A549 (cell line): Measurements from ENCODE around the gene FMNL2. TPM values are rescaled to one million over a fixed set of nuclear protein-coding genes. Genes with fewer than 3 reads are reported as not detected.
A peak's percentile ranks its signal among the peaks of the same experiment; 100 is the strongest.

Experiments used
- ATAC-seq, 2 experiments: fragments of 200-7000 bp in 1 of 2; fragments of >200 bp in 1 of 2; cut with Nextera tagmentation in 1 of 2; cut with Tn5 transposase in 1 of 2; 3 replicates each; pipeline versions ENCODE4 v1.8.0 to v1.9.1; 2018 to 2020; ENCODE audit warnings: mild to moderate bottlenecking in 1 of 2, moderate library complexity in 1 of 2
- CTCF ChIA-PET: fragments of 300-600 bp; sonication (Branson Sonifier 250); formaldehyde crosslinking; extraction: SDS; loops from one replicate; lab custom pipeline; 2021; ENCODE audit warnings: antibody characterized with exemption, inconsistent platforms; lab: Yijun Ruan, JAX
- POLR2A ChIA-PET: fragments of 350-600 bp; formaldehyde crosslinking; extraction: SDS; loops from one replicate; lab custom pipeline; 2021; ENCODE audit warnings: antibody characterized with exemption, inconsistent platforms; lab: Yijun Ruan, JAX
- DNase-seq, 2 experiments: peaks; one replicate each; pipeline versions ENCODE4 v3.0.0 to v3.0.0-alpha.2; 2011 to 2016; ENCODE audit warnings: low read depth in 1 of 2, low spot score in 1 of 2
- FAIRE-seq: peaks from 2 replicates; lab custom pipeline; 2011; peaks lifted over from hg19 to GRCh38; lab: Jason Lieb, UNC
- H3K27ac ChIP-seq, 2 experiments: fragments of >200 bp; sonication (Bioruptor Twin); formaldehyde crosslinking; 3 replicates each; pipeline ENCODE4 v1.5.1; 2016 to 2017
- H3K4me1 ChIP-seq: fragments of >200 bp; sonication (Bioruptor Twin); formaldehyde crosslinking; 3 replicates; pipeline ENCODE4 v1.6.1; 2016
- H3K4me2 ChIP-seq: fragments of >200 bp; sonication (Bioruptor Twin); formaldehyde crosslinking; 3 replicates; pipeline ENCODE4 v1.6.1; 2016
- H3K4me3 ChIP-seq: fragments of >200 bp; sonication (Bioruptor Twin); formaldehyde crosslinking; 3 replicates; pipeline ENCODE4 v1.5.1; 2016
- H3K9me3 ChIP-seq: fragments of >200 bp; sonication (Bioruptor Twin); formaldehyde crosslinking; 3 replicates; pipeline ENCODE4 v1.6.1; 2016
- CBX8 ChIP-seq: fragments of 200-600 bp; sonication (generic); IDR thresholded peaks from 2 replicates; pipeline ENCODE4 v1.6.1; 2016
- CEBPB ChIP-seq, 2 experiments: fragments of >200 bp in 1 of 2; sonication (Bioruptor Twin) in 1 of 2; formaldehyde crosslinking in 1 of 2; IDR thresholded peaks; 2 replicates each; pipeline ENCODE4 v1.6.1; 2012 to 2016
- CHD4 ChIP-seq: fragments of 200-600 bp; sonication (generic); IDR thresholded peaks from 2 replicates; pipeline ENCODE4 v1.6.1; 2016; ENCODE audit warnings: antibody characterized with exemption, mild to moderate bottlenecking, borderline replicate concordance
- EP300 ChIP-seq, 2 experiments: fragments of >200 bp; sonication (Bioruptor Twin); formaldehyde crosslinking; IDR thresholded peaks; 2 replicates in 1 of 2; 3 replicates in 1 of 2; pipeline ENCODE4 v1.6.1; 2016 to 2017
- FOSL2 ChIP-seq, 2 experiments: fragments of 450-650 bp in 1 of 2; fragments of >200 bp in 1 of 2; sonication (Bioruptor Twin) in 1 of 2; formaldehyde crosslinking; IDR thresholded peaks; 2 replicates each; pipeline versions ENCODE4 v1.5.0 to v1.6.1; 2016 to 2020; ENCODE audit warnings: mild to moderate bottlenecking in 1 of 2, moderate library complexity in 1 of 2
- GATA3 ChIP-seq: IDR thresholded peaks from 2 replicates; pipeline ENCODE4 v1.6.1; 2012; ENCODE audit warnings: borderline replicate concordance
- HDAC2 ChIP-seq: fragments of 200-600 bp; sonication (generic); IDR thresholded peaks from 2 replicates; pipeline ENCODE4 v1.6.1; 2016
- HEYL ChIP-seq: fragments of 250-450 bp; sonication (Bioruptor Pico); IDR thresholded peaks from 2 replicates; pipeline ENCODE4 v1.8.0; 2021; ENCODE audit warnings: mild to moderate bottlenecking, moderate library complexity
- HOXA7 ChIP-seq: fragments of 250-450 bp; sonication (Bioruptor Pico); IDR thresholded peaks from 2 replicates; pipeline ENCODE4 v1.5.0; 2020; ENCODE audit warnings: mild to moderate bottlenecking, moderate library complexity
- HOXB13 ChIP-seq: fragments of 250-450 bp; sonication (Bioruptor Pico); IDR thresholded peaks from 2 replicates; pipeline ENCODE4 v1.5.0; 2020; ENCODE audit warnings: low read depth, mild to moderate bottlenecking, moderate library complexity
- KDM5A ChIP-seq: fragments of 200-600 bp; sonication (generic); IDR thresholded peaks from 2 replicates; pipeline ENCODE4 v1.6.1; 2016; ENCODE audit warnings: antibody characterized with exemption, mild to moderate bottlenecking
- MAFK ChIP-seq: fragments of 450-650 bp; IDR thresholded peaks from 2 replicates; pipeline ENCODE4 v1.6.1; 2014; ENCODE audit not compliant: partially characterized antibody
- MYC ChIP-seq: IDR thresholded peaks from 2 replicates; pipeline ENCODE4 v1.6.1; 2012; ENCODE audit warnings: mild to moderate bottlenecking, inconsistent platforms, low read length, improper control_type of control experiment, borderline replicate concordance
- NFE2L2 ChIP-seq: fragments of 150-350 bp; conservative IDR thresholded peaks from 2 replicates; pipeline ENCODE4 v1.6.1; 2014; ENCODE audit warnings: low read length
- PHF8 ChIP-seq: fragments of 200-600 bp; sonication (generic); IDR thresholded peaks from 2 replicates; pipeline ENCODE4 v1.6.1; 2016; ENCODE audit warnings: low read depth, mild to moderate bottlenecking, antibody characterized with exemption, moderate library complexity, borderline replicate concordance
- RCOR1 ChIP-seq: fragments of 150-350 bp; IDR thresholded peaks from 2 replicates; pipeline ENCODE4 v1.6.1; 2014; ENCODE audit warnings: antibody characterized with exemption, low read length, low read depth
- RNF2 ChIP-seq: fragments of 200-600 bp; sonication (generic); IDR thresholded peaks from 2 replicates; pipeline ENCODE4 v1.6.1; 2016; ENCODE audit warnings: low read depth, mild to moderate bottlenecking, antibody characterized with exemption, moderate library complexity, borderline replicate concordance
- ZFP36 ChIP-seq: fragments of 450-650 bp; IDR thresholded peaks from 2 replicates; pipeline ENCODE4 v1.6.1; 2014; ENCODE audit warnings: borderline replicate concordance; ENCODE audit not compliant: partially characterized antibody
- WGBS: methylation state at CpG from one replicate; pipeline ENCODE4 v1.1.6; 2017; ENCODE audit errors: missing lambda C conversion rate; 5-methylcytosine and 5-hydroxymethylcytosine counted together
- polyA plus RNA-seq, 4 experiments: library from polyadenylated mRNA; depleted of rRNA in 3 of 4; stranded (reverse); fragments of >200 nt; fragmentation: RNase III in 1 of 4; extraction: RNeasy Plus Mini Kit Qiagen cat#74134 plus additional on column Dnase treatment in 1 of 4; gene quantifications; 2 replicates in 3 of 4; 3 replicates in 1 of 4; pipeline ENCODE4 v1.2.3, GENCODE V29; 2011 to 2017
- TF ChIP-seq, protein P1 (sequence below): fragments of >200 bp; sonication (Bioruptor Twin); formaldehyde crosslinking; IDR thresholded peaks from 3 replicates; pipeline ENCODE4 v1.5.1; 2016
- TF ChIP-seq, protein P2 (sequence below): fragments of 250-450 bp; sonication (Bioruptor Pico); IDR thresholded peaks from 2 replicates; pipeline ENCODE4 v1.5.0; 2020; ENCODE audit warnings: low read depth, mild to moderate bottlenecking, moderate library complexity
- TF ChIP-seq, protein P3 (sequence below): fragments of 200-600 bp; sonication (generic); IDR thresholded peaks from 2 replicates; pipeline ENCODE4 v1.6.1; 2016; ENCODE audit warnings: antibody characterized with exemption, mild to moderate bottlenecking, moderate library complexity
- TF ChIP-seq, protein P4 (sequence below): fragments of >200 bp; sonication (Bioruptor Twin); formaldehyde crosslinking; IDR thresholded peaks from 2 replicates; pipeline ENCODE4 v1.6.1; 2016
- TF ChIP-seq, protein P5 (sequence below): fragments of 450-650 bp; IDR thresholded peaks from 2 replicates; pipeline ENCODE4 v1.6.1; 2014; ENCODE audit warnings: antibody characterized with exemption
- TF ChIP-seq, protein P6 (sequence below): IDR thresholded peaks from 2 replicates; pipeline ENCODE4 v1.6.1; 2012

The FMNL2 gene
- polyA plus RNA-seq, 2 of the 4 experiments (the other 2 are of a cell fraction) = 27.9 to 36.5 TPM

DNA sequence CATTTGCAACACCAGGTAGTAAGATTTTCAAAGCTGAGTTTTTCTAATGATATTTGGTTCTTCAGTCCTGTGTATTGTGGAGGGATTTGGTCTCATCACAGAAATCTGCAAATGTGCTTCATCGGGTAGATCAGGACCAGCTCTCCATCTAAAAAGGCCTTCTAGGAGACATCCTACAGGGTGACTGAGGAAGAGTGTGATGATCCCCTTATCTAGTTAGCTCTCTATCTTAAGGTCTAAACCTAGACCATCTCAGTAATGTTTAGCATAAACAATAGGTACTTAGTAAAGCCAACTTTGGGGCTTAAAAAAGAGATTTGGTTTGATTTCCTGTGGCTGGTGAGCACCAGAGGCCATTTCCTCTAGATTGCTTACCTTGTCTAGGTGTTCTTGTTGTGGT, 237.1 kb downstream of the FMNL2 start:
- Histone ChIP-seq H3K4me1 (peaks cover 27% of the 10 kb centered on the region), H3K4me2 (no peak overlapping the region), H3K27ac (peak overlapping the region in 1 of 2 experiments; percentile 46; a peak in 2 of 6 replicates), H3K4me3 (no peak overlapping the region), H3K9me3 (no peaks in the 10 kb centered on the region)
- DNase-seq (no peak), ATAC-seq (no peak), FAIRE-seq (no peak)
- TF ChIP-seq, protein P1, sequence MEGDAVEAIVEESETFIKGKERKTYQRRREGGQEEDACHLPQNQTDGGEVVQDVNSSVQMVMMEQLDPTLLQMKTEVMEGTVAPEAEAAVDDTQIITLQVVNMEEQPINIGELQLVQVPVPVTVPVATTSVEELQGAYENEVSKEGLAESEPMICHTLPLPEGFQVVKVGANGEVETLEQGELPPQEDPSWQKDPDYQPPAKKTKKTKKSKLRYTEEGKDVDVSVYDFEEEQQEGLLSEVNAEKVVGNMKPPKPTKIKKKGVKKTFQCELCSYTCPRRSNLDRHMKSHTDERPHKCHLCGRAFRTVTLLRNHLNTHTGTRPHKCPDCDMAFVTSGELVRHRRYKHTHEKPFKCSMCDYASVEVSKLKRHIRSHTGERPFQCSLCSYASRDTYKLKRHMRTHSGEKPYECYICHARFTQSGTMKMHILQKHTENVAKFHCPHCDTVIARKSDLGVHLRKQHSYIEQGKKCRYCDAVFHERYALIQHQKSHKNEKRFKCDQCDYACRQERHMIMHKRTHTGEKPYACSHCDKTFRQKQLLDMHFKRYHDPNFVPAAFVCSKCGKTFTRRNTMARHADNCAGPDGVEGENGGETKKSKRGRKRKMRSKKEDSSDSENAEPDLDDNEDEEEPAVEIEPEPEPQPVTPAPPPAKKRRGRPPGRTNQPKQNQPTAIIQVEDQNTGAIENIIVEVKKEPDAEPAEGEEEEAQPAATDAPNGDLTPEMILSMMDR = no peak
- TF ChIP-seq, protein P2, sequence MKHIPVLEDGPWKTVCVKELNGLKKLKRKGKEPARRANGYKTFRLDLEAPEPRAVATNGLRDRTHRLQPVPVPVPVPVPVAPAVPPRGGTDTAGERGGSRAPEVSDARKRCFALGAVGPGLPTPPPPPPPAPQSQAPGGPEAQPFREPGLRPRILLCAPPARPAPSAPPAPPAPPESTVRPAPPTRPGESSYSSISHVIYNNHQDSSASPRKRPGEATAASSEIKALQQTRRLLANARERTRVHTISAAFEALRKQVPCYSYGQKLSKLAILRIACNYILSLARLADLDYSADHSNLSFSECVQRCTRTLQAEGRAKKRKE (CRISPR knock-in tag) = no peak
- no peak for TF ChIP-seq HDAC2
- no peak for TF ChIP-seq PHF8
- no peak for TF ChIP-seq FOSL2 (IDR thresholded peaks at IDR 0.05)
- TF ChIP-seq FOSL2 (CRISPR knock-in tag; IDR thresholded peaks at IDR 0.05) = no peak
- no peak for TF ChIP-seq NFE2L2
- no peak for TF ChIP-seq GATA3
- TF ChIP-seq MYC = no peak
- TF ChIP-seq EP300 (IDR thresholded peaks at IDR 0.05) = no peak
- TF ChIP-seq, protein P3, sequence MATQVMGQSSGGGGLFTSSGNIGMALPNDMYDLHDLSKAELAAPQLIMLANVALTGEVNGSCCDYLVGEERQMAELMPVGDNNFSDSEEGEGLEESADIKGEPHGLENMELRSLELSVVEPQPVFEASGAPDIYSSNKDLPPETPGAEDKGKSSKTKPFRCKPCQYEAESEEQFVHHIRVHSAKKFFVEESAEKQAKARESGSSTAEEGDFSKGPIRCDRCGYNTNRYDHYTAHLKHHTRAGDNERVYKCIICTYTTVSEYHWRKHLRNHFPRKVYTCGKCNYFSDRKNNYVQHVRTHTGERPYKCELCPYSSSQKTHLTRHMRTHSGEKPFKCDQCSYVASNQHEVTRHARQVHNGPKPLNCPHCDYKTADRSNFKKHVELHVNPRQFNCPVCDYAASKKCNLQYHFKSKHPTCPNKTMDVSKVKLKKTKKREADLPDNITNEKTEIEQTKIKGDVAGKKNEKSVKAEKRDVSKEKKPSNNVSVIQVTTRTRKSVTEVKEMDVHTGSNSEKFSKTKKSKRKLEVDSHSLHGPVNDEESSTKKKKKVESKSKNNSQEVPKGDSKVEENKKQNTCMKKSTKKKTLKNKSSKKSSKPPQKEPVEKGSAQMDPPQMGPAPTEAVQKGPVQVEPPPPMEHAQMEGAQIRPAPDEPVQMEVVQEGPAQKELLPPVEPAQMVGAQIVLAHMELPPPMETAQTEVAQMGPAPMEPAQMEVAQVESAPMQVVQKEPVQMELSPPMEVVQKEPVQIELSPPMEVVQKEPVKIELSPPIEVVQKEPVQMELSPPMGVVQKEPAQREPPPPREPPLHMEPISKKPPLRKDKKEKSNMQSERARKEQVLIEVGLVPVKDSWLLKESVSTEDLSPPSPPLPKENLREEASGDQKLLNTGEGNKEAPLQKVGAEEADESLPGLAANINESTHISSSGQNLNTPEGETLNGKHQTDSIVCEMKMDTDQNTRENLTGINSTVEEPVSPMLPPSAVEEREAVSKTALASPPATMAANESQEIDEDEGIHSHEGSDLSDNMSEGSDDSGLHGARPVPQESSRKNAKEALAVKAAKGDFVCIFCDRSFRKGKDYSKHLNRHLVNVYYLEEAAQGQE = no peak
- WGBS = 85% methylated on average over 1 of the region's 1 CpG
- ChIA-PET POLR2A (no interaction called here), CTCF (interaction anchor here (1.5 to 1.6 kb wide), 2 partner anchors 56 to 64 kb away, joined by 4 read pairs; no protein-coding TSS in a partner anchor)

DNA sequence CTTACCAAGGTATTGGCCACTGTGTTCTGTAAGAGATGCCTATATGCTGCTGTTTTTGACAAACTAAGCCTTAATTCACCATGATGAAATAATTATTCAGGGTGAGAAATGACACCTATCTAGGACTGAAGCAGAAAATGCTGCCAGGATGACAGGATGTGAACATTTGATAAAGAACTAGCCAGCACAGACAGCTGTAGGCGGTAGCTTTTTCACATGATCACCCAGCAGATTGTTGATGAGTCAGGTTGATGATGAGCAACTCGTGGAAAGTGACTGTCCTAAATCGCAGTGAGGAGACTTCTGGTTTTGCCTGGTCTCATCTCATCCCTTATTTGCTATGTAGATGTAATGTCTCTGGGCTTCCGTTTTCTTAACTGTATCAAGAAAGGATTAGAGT, 238.2 kb downstream of the FMNL2 start:
- Histone ChIP-seq H3K9me3 (no peaks in the 10 kb centered on the region), H3K4me1 (peaks cover 27% of the 10 kb centered on the region), H3K4me3 (no peak overlapping the region), H3K4me2 (peak overlapping the region; percentile 40; the same call in 1 of the 3 replicates), H3K27ac (no peak overlapping the region)
- POLR2A ChIA-PET = interaction anchor here (0.7 kb wide), 1 partner anchor 44 kb away, joined by 3 read pairs; no protein-coding TSS in a partner anchor
- FAIRE-seq (no peak), DNase-seq (peak; percentile 43 to 58), ATAC-seq (peak; percentile 83 to 94)
- 32% methylated on average over 4 of the region's 4 CpGs for WGBS
- TF ChIP-seq RCOR1 (no peak), HOXA7 (no peak), CHD4 (no peak), FOSL2 (IDR thresholded peaks at IDR 0.05) (0 out of 2 replicates have a peak, but pooled peaks have one; percentile 32), FOSL2 (CRISPR knock-in tag; IDR thresholded peaks at IDR 0.05) (peak; percentile 64), HDAC2 (no peak), MAFK (peak; percentile 56)
- TF ChIP-seq, protein P4, sequence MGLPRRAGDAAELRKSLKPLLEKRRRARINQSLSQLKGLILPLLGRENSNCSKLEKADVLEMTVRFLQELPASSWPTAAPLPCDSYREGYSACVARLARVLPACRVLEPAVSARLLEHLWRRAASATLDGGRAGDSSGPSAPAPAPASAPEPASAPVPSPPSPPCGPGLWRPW = no peak
- CTCF ChIA-PET = interaction anchor here (0.6 to 1.2 kb wide), 3 partner anchors 15 to 63 kb away, joined by 3 read pairs; no protein-coding TSS in a partner anchor

DNA sequence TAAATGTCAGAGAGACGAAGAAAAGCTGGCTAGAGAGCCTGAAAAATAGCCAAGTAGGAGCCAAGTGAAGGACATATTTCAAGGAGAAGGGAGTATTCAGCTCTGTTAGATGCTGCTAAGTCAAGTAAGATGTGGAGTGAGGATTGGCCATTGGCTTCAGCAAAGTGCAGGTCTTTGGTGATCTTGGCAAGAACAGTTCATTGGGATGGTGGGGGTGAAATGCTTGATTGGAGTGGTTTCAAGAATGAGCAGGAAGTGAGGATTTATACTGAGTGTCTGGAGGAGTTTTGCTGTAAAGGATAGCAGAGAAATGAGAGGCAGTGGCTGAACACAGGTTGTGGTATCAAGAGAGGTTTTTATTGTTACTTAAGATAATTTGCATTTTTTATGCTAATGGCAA, 242.6 kb downstream of the FMNL2 start:
- 93% methylated on average over 1 of the region's 1 CpG for WGBS
- Histone ChIP-seq H3K9me3 (no peaks in the 10 kb centered on the region), H3K4me2 (no peak overlapping the region), H3K27ac (no peak overlapping the region), H3K4me1 (peaks cover 14% of the 10 kb centered on the region; the same call in 1 of the 3 replicates), H3K4me3 (no peak overlapping the region)
- no peak for DNase-seq
- ATAC-seq = no peak
- ChIA-PET CTCF (interaction anchor here (0.5 kb wide), 1 partner anchor 8 kb away, joined by 3 read pairs; no protein-coding TSS in a partner anchor), POLR2A (no interaction called here)
- no peak for FAIRE-seq
- TF ChIP-seq MYC (no peak), KDM5A (no peak), CHD4 (no peak), HOXB13 (CRISPR knock-in tag) (no peak), RNF2 (no peak), HDAC2 (no peak), CEBPB (IDR thresholded peaks at IDR 0.05) (no peak), CBX8 (no peak), ZFP36 (no peak), HEYL (CRISPR knock-in tag) (no peak)
- TF ChIP-seq, protein P5, sequence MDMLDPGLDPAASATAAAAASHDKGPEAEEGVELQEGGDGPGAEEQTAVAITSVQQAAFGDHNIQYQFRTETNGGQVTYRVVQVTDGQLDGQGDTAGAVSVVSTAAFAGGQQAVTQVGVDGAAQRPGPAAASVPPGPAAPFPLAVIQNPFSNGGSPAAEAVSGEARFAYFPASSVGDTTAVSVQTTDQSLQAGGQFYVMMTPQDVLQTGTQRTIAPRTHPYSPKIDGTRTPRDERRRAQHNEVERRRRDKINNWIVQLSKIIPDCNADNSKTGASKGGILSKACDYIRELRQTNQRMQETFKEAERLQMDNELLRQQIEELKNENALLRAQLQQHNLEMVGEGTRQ = no peak
- TF ChIP-seq, protein P6, sequence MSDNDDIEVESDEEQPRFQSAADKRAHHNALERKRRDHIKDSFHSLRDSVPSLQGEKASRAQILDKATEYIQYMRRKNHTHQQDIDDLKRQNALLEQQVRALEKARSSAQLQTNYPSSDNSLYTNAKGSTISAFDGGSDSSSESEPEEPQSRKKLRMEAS = no peak
- TF ChIP-seq, protein P2 (CRISPR knock-in tag) = no peak
